Measurements from ENCODE around the gene RABGAP1L. TPM values are rescaled to one million over a fixed set of nuclear protein-coding genes. Genes with fewer than 3 reads are reported as not detected.

RABGAP1L gene
- total and polyA plus RNA-seq, 2 donors (not counting 3 experiments of a cell fraction or from before 2014, with no cell fraction given), result 6.4 to 22.2 TPM

DNA sequence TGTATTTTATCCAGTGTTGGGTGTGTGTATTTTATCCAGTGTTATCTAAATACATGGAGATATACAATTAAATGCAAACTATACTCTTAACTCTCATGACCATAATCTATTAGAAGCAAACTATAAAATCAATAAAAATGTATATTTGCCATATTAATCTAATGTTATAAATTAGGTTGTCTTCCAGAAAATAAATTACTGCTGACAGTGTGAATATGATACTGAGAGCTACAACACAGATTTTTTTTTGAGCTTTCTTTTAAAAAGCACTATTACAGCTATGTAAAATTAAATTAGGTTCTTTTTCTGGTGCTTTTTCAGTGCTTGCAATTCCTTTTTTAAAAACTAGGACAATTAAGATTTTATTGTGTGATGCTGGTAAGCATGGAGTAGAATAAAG is 269.4 kb downstream of the RABGAP1L start:
- no peak overlapping the region for H3K4me2 ChIP-seq (ENCODE audit: insufficient read depth, low read length)
- CTCF ChIA-PET, result interaction anchor here (0.7 to 1.3 kb wide), 3 partner anchors 23 to 166 kb away, joined by 3 read pairs; no protein-coding TSS in a partner anchor
- DNase-seq (ENCODE audit: low read depth, low spot score) (no peak), FAIRE-seq (no peak)
- no peaks in the 10 kb centered on the region for H3K9me3 ChIP-seq (replicated peaks; ENCODE audit: control insufficient read depth, insufficient read depth, low read length)
- dilution Hi-C loops (cut with MboI; ENCODE audit: extremely low pct_ligation_motif_present, low sequenced_read_pairs) (no loop called here), intact Hi-C loops (cut with micrococcal nuclease) (no loop called here)
- no peaks in the 10 kb centered on the region for H3K4me1 ChIP-seq (ENCODE audit: control insufficient read depth, extremely low read depth, insufficient read depth, low read length)
- H3K9me1 ChIP-seq (replicated peaks; ENCODE audit: control insufficient read depth, extremely low read depth, insufficient read depth, low read length), result no peaks in the 10 kb centered on the region
- no peaks in the 10 kb centered on the region for H3K79me2 ChIP-seq (ENCODE audit: control insufficient read depth, insufficient read depth, low read length)
- H3K9ac ChIP-seq (replicated peaks; ENCODE audit: extremely low read depth, insufficient read depth, low read length), result no peak overlapping the region
- no peaks in the 10 kb centered on the region for H4K20me1 ChIP-seq (replicated peaks; ENCODE audit: control insufficient read depth, extremely low read depth, insufficient read depth, low read length)
- BruUV-seq (replicated peaks), result no TSS peak
- no peak overlapping the region for H3K27ac ChIP-seq (ENCODE audit: insufficient read depth, low read depth, low read length)
- H3K4me3 ChIP-seq (replicated peaks in 1 of 3; ENCODE audit: insufficient read depth in 1 of 3, low read depth in 1 of 3, low read length in 3 of 3), result no peak overlapping the region
- no peaks in the 10 kb centered on the region for H3K27me3 ChIP-seq (ENCODE audit: control insufficient read depth in 2 of 2, insufficient read depth in 2 of 2, low read length in 2 of 2)
- no peak overlapping the region for H2AFZ ChIP-seq (ENCODE audit: low read depth, low read length)
- POLR2A ChIA-PET, result no interaction called here
- TF ChIP-seq EZH2 (IDR thresholded peaks at IDR 0.05; ENCODE audit: borderline replicate concordance, low read depth, low read length, severe bottlenecking) (no peak), MYC (IDR thresholded peaks at IDR 0.05; ENCODE audit: low read depth, low read length) (no peak), POLR2A (IDR thresholded peaks at IDR 0.05; ENCODE audit: low read depth, low read length) (no peak), FOS (IDR thresholded peaks at IDR 0.05; ENCODE audit: borderline replicate concordance, insufficient read depth, low read length) (no peak), GATA2 (IDR thresholded peaks at IDR 0.05; ENCODE audit: insufficient read depth, insufficient read length, low read depth, low read length) (no peak), MAX (IDR thresholded peaks at IDR 0.05; ENCODE audit: insufficient read depth, insufficient read length) (no peak)
- TF ChIP-seq, protein P1, sequence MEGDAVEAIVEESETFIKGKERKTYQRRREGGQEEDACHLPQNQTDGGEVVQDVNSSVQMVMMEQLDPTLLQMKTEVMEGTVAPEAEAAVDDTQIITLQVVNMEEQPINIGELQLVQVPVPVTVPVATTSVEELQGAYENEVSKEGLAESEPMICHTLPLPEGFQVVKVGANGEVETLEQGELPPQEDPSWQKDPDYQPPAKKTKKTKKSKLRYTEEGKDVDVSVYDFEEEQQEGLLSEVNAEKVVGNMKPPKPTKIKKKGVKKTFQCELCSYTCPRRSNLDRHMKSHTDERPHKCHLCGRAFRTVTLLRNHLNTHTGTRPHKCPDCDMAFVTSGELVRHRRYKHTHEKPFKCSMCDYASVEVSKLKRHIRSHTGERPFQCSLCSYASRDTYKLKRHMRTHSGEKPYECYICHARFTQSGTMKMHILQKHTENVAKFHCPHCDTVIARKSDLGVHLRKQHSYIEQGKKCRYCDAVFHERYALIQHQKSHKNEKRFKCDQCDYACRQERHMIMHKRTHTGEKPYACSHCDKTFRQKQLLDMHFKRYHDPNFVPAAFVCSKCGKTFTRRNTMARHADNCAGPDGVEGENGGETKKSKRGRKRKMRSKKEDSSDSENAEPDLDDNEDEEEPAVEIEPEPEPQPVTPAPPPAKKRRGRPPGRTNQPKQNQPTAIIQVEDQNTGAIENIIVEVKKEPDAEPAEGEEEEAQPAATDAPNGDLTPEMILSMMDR (IDR thresholded peaks at IDR 0.05; ENCODE audit: extremely low read depth in 1 of 2, insufficient read depth in 1 of 2, low read depth in 1 of 2, low read length in 2 of 2), result no peak
- H3K36me3 ChIP-seq (ENCODE audit: control insufficient read depth in 2 of 2, extremely low read depth in 1 of 2, insufficient read depth in 2 of 2, low read length in 2 of 2), result no peaks in the 10 kb centered on the region

All from endothelial cell of umbilical vein (primary cell).